CD14-positive monocyte (primary cell): ENCODE measurements around the gene CAPN14. TPM values are rescaled to one million over a fixed set of nuclear protein-coding genes. Genes with fewer than 3 reads are reported as not detected.

Experiments
- DNase-seq, 3 donors: peaks; one replicate each; pipeline ENCODE4 v3.0.0-alpha.2; 2011 to 2022
- H2AFZ ChIP-seq: 2 replicates; pipeline ENCODE4 v1.6.0; 2012; ENCODE audit warnings: mild to moderate bottlenecking, low read depth, low read length, inconsistent platforms; ENCODE audit not compliant: insufficient read depth, poor library complexity, severe bottlenecking
- H3K27ac ChIP-seq, 2 donors: 1 replicate in 1 of 2; 2 replicates in 1 of 2; pipeline ENCODE4 v1.5.1; 2012 to 2013; ENCODE audit warnings: low read length in 2 of 2, control low read depth in 1 of 2, inconsistent platforms in 1 of 2, low read depth in 1 of 2, mild to moderate bottlenecking in 1 of 2
- H3K27me3 ChIP-seq, 2 donors: one replicate each; pipeline versions ENCODE4 v1.6.0 to v1.6.1; 2011 to 2013; ENCODE audit warnings: low read length in 2 of 2; ENCODE audit not compliant: control insufficient read depth in 2 of 2, insufficient read depth in 2 of 2
- H3K36me3 ChIP-seq, 2 donors: replicated peaks in 1 of 2; 1 replicate in 1 of 2; 2 replicates in 1 of 2; pipeline versions ENCODE4 v1.5.1 to v1.6.1; 2012 to 2013; ENCODE audit warnings: low read length in 2 of 2, control low read depth in 1 of 2, inconsistent platforms in 1 of 2, mild to moderate bottlenecking in 1 of 2; ENCODE audit not compliant: insufficient read depth in 2 of 2, control insufficient read depth in 1 of 2
- H3K4me1 ChIP-seq, 2 donors: 1 replicate in 1 of 2; 2 replicates in 1 of 2; pipeline versions ENCODE4 v1.5.1 to v1.6.1; 2012 to 2013; ENCODE audit warnings: low read length in 2 of 2, control low read depth in 1 of 2, inconsistent platforms in 1 of 2, mild to moderate bottlenecking in 1 of 2, moderate library complexity in 1 of 2; ENCODE audit not compliant: insufficient read depth in 2 of 2, control insufficient read depth in 1 of 2
- H3K4me2 ChIP-seq: replicated peaks from 2 replicates; pipeline ENCODE3; 2012; ENCODE audit warnings: low read length, moderate library complexity, mild to moderate bottlenecking; ENCODE audit not compliant: poor library complexity, severe bottlenecking; ENCODE audit errors: extremely low read depth
- H3K4me3 ChIP-seq, 3 experiments: fragments of 200-600 bp in 1 of 3; sonication (generic) in 1 of 3; replicated peaks in 1 of 3; 1 replicate in 2 of 3; 2 replicates in 1 of 3; pipeline ENCODE4 v1.5.1; 2011 to 2013; ENCODE audit warnings: low read length in 3 of 3, mild to moderate bottlenecking in 3 of 3, control low read depth in 2 of 3, low read depth in 2 of 3, inconsistent platforms in 1 of 3, moderate library complexity in 1 of 3
- H3K79me2 ChIP-seq: 2 replicates; pipeline ENCODE4 v1.6.0; 2012; ENCODE audit warnings: mild to moderate bottlenecking, control low read depth, inconsistent platforms, low read length, moderate library complexity; ENCODE audit not compliant: insufficient read depth
- H3K9ac ChIP-seq: 2 replicates; pipeline ENCODE4 v1.6.0; 2017; ENCODE audit warnings: low read length, mild to moderate bottlenecking; ENCODE audit not compliant: insufficient read depth, poor library complexity, severe bottlenecking
- H3K9me3 ChIP-seq, 2 donors: replicated peaks in 1 of 2; 1 replicate in 1 of 2; 2 replicates in 1 of 2; pipeline versions ENCODE4 v1.5.1 to v1.6.1; 2012 to 2013; ENCODE audit warnings: low read length in 2 of 2, control low read depth in 1 of 2; ENCODE audit not compliant: control insufficient read depth in 1 of 2, insufficient read depth in 1 of 2
- H4K20me1 ChIP-seq: 2 replicates; pipeline ENCODE4 v1.6.0; 2012; ENCODE audit warnings: mild to moderate bottlenecking, low read length, control low read depth, moderate library complexity; ENCODE audit not compliant: insufficient read depth
- H3K27ac Mint-ChIP-seq, 7 donors: one replicate each; pipeline ENCODE4 v1.8.0; 2020; ENCODE audit warnings: mild to moderate bottlenecking in 7 of 7, mixed read lengths in 7 of 7, moderate library complexity in 6 of 7, inconsistent platforms in 2 of 7
- H3K27me3 Mint-ChIP-seq, 3 donors: one replicate each; pipeline ENCODE4 v1.8.0; 2021 to 2022; ENCODE audit warnings: low read depth in 3 of 3, mild to moderate bottlenecking in 3 of 3, mixed read lengths in 3 of 3, moderate library complexity in 3 of 3, inconsistent platforms in 1 of 3
- H3K36me3 Mint-ChIP-seq, 2 donors: one replicate each; pipeline ENCODE4 v1.8.0; 2020; ENCODE audit warnings: mixed read lengths in 2 of 2, inconsistent platforms in 1 of 2, mild to moderate bottlenecking in 1 of 2
- H3K4me1 Mint-ChIP-seq: one replicate; pipeline ENCODE4 v1.8.0; 2020; ENCODE audit warnings: mild to moderate bottlenecking, mixed read lengths
- H3K4me3 Mint-ChIP-seq, 2 donors: one replicate each; pipeline ENCODE4 v1.8.0; 2020; ENCODE audit warnings: mild to moderate bottlenecking in 2 of 2, mixed read lengths in 2 of 2, moderate library complexity in 1 of 2
- H3K9me3 Mint-ChIP-seq, 7 donors: one replicate each; pipeline ENCODE4 v1.8.0; 2020 to 2022; ENCODE audit warnings: mixed read lengths in 7 of 7, mild to moderate bottlenecking in 6 of 7, moderate library complexity in 6 of 7, inconsistent platforms in 2 of 7
- WGBS: methylation state at CpG from one replicate; pipeline ENCODE4 v1.1.5; 2013; ENCODE audit warnings: missing lambda C conversion rate; ENCODE audit not compliant: insufficient coverage; 5-methylcytosine and 5-hydroxymethylcytosine counted together
- intact Hi-C, 2 donors: fragments of 100-400 bp; cut with micrococcal nuclease; formaldehyde crosslinking; loops; one replicate each; pipeline versions ENCODE4 v1.15.0 to v1.15.1; 2023
- polyA plus RNA-seq, 3 donors: library from polyadenylated mRNA; depleted of rRNA in 1 of 3; unstranded in 2 of 3; stranded (reverse) in 1 of 3; fragments of 300-500 nt in 2 of 3; fragments of >200 nt in 1 of 3; fragmentation: Illumina TruSeq in 2 of 3; gene quantifications; 1 replicate in 2 of 3; 2 replicates in 1 of 3; pipeline ENCODE4 v1.2.3, GENCODE V29; 2012 to 2021
- TF ChIP-seq, protein P1 (sequence below): fragments of 200-600 bp; IDR thresholded peaks from one replicate; pipeline ENCODE4 v1.8.0; 2022; ENCODE audit warnings: antibody characterized with exemption, mild to moderate bottlenecking

Gene CAPN14
- polyA plus RNA-seq, 3 donors: not detected

GRCh38 chr2:31253356-31254131, 36.2 kb upstream of the CAPN14 start:
- Histone ChIP-seq H3K9me3 (no peaks in the 10 kb centered on the region), H3K36me3 (no peaks in the 10 kb centered on the region), H4K20me1 (no peaks in the 10 kb centered on the region), H3K27ac (no peak overlapping the region), H3K27me3 (no peaks in the 10 kb centered on the region), H2AFZ (no peak overlapping the region), H3K4me3 (no peak overlapping the region), H3K9ac (no peak overlapping the region), H3K79me2 (no peaks in the 10 kb centered on the region), H3K4me1 (no peaks in the 10 kb centered on the region), H3K4me2 (no peak overlapping the region)
- DNase-seq: no peak
- 92% methylated on average over 10 of the region's 13 CpGs for WGBS
- Mint-ChIP-seq H3K9me3 (no peaks in the 10 kb centered on the region), H3K4me3 (no peak overlapping the region), H3K36me3 (no peaks in the 10 kb centered on the region), H3K27me3 (peaks cover 0 to 4% (median 2%) of the 10 kb centered on the region in 3 donors), H3K27ac (no peak overlapping the region), H3K4me1 (no peaks in the 10 kb centered on the region)
- TF ChIP-seq, protein P1, sequence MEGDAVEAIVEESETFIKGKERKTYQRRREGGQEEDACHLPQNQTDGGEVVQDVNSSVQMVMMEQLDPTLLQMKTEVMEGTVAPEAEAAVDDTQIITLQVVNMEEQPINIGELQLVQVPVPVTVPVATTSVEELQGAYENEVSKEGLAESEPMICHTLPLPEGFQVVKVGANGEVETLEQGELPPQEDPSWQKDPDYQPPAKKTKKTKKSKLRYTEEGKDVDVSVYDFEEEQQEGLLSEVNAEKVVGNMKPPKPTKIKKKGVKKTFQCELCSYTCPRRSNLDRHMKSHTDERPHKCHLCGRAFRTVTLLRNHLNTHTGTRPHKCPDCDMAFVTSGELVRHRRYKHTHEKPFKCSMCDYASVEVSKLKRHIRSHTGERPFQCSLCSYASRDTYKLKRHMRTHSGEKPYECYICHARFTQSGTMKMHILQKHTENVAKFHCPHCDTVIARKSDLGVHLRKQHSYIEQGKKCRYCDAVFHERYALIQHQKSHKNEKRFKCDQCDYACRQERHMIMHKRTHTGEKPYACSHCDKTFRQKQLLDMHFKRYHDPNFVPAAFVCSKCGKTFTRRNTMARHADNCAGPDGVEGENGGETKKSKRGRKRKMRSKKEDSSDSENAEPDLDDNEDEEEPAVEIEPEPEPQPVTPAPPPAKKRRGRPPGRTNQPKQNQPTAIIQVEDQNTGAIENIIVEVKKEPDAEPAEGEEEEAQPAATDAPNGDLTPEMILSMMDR: no peak
- intact Hi-C loops: no loop called here

GRCh38 chr2:31251851-31252250, 34.5 kb upstream of the CAPN14 start:
- WGBS: 98% methylated on average over 4 of the region's 6 CpGs
- Mint-ChIP-seq H3K9me3 (no peaks in the 10 kb centered on the region), H3K4me3 (no peak overlapping the region), H3K4me1 (no peaks in the 10 kb centered on the region), H3K27me3 (peaks cover 0 to 4% (median 0%) of the 10 kb centered on the region in 3 donors), H3K27ac (no peak overlapping the region), H3K36me3 (no peaks in the 10 kb centered on the region)
- no peak overlapping the region for H3K4me2 ChIP-seq
- no peak overlapping the region for H2AFZ ChIP-seq
- H3K4me3 ChIP-seq: no peak overlapping the region
- DNase-seq: no peak
- no peaks in the 10 kb centered on the region for H3K27me3 ChIP-seq
- no peaks in the 10 kb centered on the region for H3K9me3 ChIP-seq
- H4K20me1 ChIP-seq: no peaks in the 10 kb centered on the region
- TF ChIP-seq, protein P1: no peak
- no peak overlapping the region for H3K9ac ChIP-seq
- H3K36me3 ChIP-seq: no peaks in the 10 kb centered on the region
- no peaks in the 10 kb centered on the region for H3K4me1 ChIP-seq
- intact Hi-C loops: no loop called here
- no peaks in the 10 kb centered on the region for H3K79me2 ChIP-seq
- no peak overlapping the region for H3K27ac ChIP-seq
